Endothelial cell of umbilical vein (primary cell): Measurements from ENCODE around the gene WNT6. TPM values are rescaled to one million over a fixed set of nuclear protein-coding genes. Genes with fewer than 3 reads are reported as not detected.

Source experiments
- BruUV-seq: library from RNA; stranded (reverse); fragments of 400-500 nt; replicated peaks from 2 replicates; lab custom pipeline; 2021; lab: Mats Ljungman, UMichigan
- CTCF ChIA-PET: fragments of 300-600, 350-600 bp; sonication (Branson Sonifier 250); formaldehyde crosslinking; loops from one replicate; lab custom pipeline; 2021; ENCODE audit warnings: antibody characterized with exemption, inconsistent platforms; lab: Charles Lee
- POLR2A ChIA-PET: fragments of 300-600, 350-600 bp; sonication (Branson Sonifier 250); formaldehyde crosslinking; loops from one replicate; lab custom pipeline; 2021; ENCODE audit warnings: antibody characterized with exemption, inconsistent platforms; lab: Charles Lee
- DNase-seq: peaks from one replicate; pipeline ENCODE4 v3.0.0-alpha.2; 2011; ENCODE audit warnings: low read depth, low spot score
- FAIRE-seq: peaks from 2 replicates; lab custom pipeline; 2011; peaks lifted over from hg19 to GRCh38; lab: Jason Lieb, UNC
- H2AFZ ChIP-seq: 2 replicates; pipeline ENCODE4 v1.6.0; 2012; ENCODE audit warnings: low read depth, low read length, control low read depth, inconsistent platforms
- H3K27ac ChIP-seq: 2 replicates; pipeline ENCODE4 v1.5.1; 2011; ENCODE audit warnings: low read depth, mild to moderate bottlenecking, control low read depth, low read length, moderate library complexity; ENCODE audit not compliant: insufficient read depth
- H3K27me3 ChIP-seq, 2 experiments: 2 replicates each; pipeline versions ENCODE4 v1.6.0 to v1.6.1; 2011; ENCODE audit warnings: low read length in 2 of 2, mixed read lengths in 1 of 2; ENCODE audit not compliant: control insufficient read depth in 2 of 2, insufficient read depth in 2 of 2
- H3K36me3 ChIP-seq, 2 experiments: 2 replicates in 1 of 2; 3 replicates in 1 of 2; pipeline ENCODE4 v1.5.1; 2011; ENCODE audit warnings: low read length in 2 of 2, mild to moderate bottlenecking in 1 of 2, moderate library complexity in 1 of 2; ENCODE audit not compliant: control insufficient read depth in 2 of 2, insufficient read depth in 2 of 2; ENCODE audit errors: extremely low read depth in 1 of 2
- H3K4me1 ChIP-seq: 3 replicates; pipeline ENCODE4 v1.5.1; 2011; ENCODE audit warnings: mild to moderate bottlenecking, low read length; ENCODE audit not compliant: control insufficient read depth, insufficient read depth; ENCODE audit errors: extremely low read depth
- H3K4me2 ChIP-seq: 2 replicates; pipeline ENCODE4 v1.6.1; 2011; ENCODE audit warnings: low read length, control low read depth, mixed read lengths; ENCODE audit not compliant: insufficient read depth
- H3K4me3 ChIP-seq, 3 experiments: fragments of 200-600 bp in 1 of 3; sonication (generic), shearing (Covaris generic) in 1 of 3; replicated peaks in 1 of 3; 2 replicates each; pipeline ENCODE4 v1.5.1; 2011 to 2016; ENCODE audit warnings: control low read depth in 3 of 3, low read length in 3 of 3, mild to moderate bottlenecking in 2 of 3, inconsistent platforms in 1 of 3, low read depth in 1 of 3, moderate library complexity in 1 of 3; ENCODE audit not compliant: insufficient read depth in 1 of 3
- H3K79me2 ChIP-seq: 2 replicates; pipeline ENCODE4 v1.6.0; 2012; ENCODE audit warnings: low read length, inconsistent platforms; ENCODE audit not compliant: control insufficient read depth, insufficient read depth
- H3K9ac ChIP-seq: replicated peaks from 2 replicates; pipeline ENCODE3; 2011; ENCODE audit warnings: low read length, control low read depth; ENCODE audit not compliant: insufficient read depth; ENCODE audit errors: extremely low read depth
- H3K9me1 ChIP-seq: replicated peaks from 3 replicates; pipeline ENCODE4 v1.6.0; 2011; ENCODE audit warnings: mild to moderate bottlenecking, low read length; ENCODE audit not compliant: control insufficient read depth, insufficient read depth; ENCODE audit errors: extremely low read depth
- H3K9me3 ChIP-seq: replicated peaks from 2 replicates; pipeline ENCODE4 v1.5.1; 2012; ENCODE audit warnings: low read length, inconsistent platforms; ENCODE audit not compliant: control insufficient read depth, insufficient read depth
- H4K20me1 ChIP-seq: replicated peaks from 2 replicates; pipeline ENCODE3; 2011; ENCODE audit warnings: mild to moderate bottlenecking, low read length; ENCODE audit not compliant: control insufficient read depth, insufficient read depth; ENCODE audit errors: extremely low read depth
- EZH2 ChIP-seq: IDR thresholded peaks from 2 replicates; pipeline ENCODE4 v1.6.1; 2012; ENCODE audit warnings: borderline replicate concordance, low read depth, mild to moderate bottlenecking, moderate library complexity, low read length, inconsistent platforms; ENCODE audit not compliant: severe bottlenecking
- FOS ChIP-seq: IDR thresholded peaks from 2 replicates; pipeline ENCODE4 v1.6.1; 2011; ENCODE audit warnings: mild to moderate bottlenecking, low read length, moderate library complexity, borderline replicate concordance; ENCODE audit not compliant: insufficient read depth
- GATA2 ChIP-seq: IDR thresholded peaks from 2 replicates; pipeline ENCODE4 v1.7.0; 2011; ENCODE audit warnings: low read depth, mild to moderate bottlenecking, moderate library complexity, mixed read lengths, low read length; ENCODE audit not compliant: insufficient read length, insufficient read depth
- JUN ChIP-seq: IDR thresholded peaks from 2 replicates; pipeline ENCODE4 v1.6.1; 2011; ENCODE audit warnings: borderline replicate concordance, low read depth; ENCODE audit not compliant: insufficient read length, insufficient read depth
- MYC ChIP-seq: IDR thresholded peaks from one replicate; pipeline ENCODE4 v1.6.1; 2011; ENCODE audit warnings: mild to moderate bottlenecking, low read depth, low read length
- POLR2A ChIP-seq: IDR thresholded peaks from 2 replicates; pipeline ENCODE4 v1.6.1; 2012; ENCODE audit warnings: low read depth, mild to moderate bottlenecking, control low read depth, low read length
- POLR2AphosphoS5 ChIP-seq: IDR thresholded peaks from 2 replicates; pipeline ENCODE4 v1.6.1; 2012; ENCODE audit warnings: low read depth, mild to moderate bottlenecking, control low read depth, low read length, moderate library complexity; ENCODE audit not compliant: insufficient read depth
- dilution Hi-C: fragments of 300-500 bp; cut with MboI; formaldehyde crosslinking; loops from one replicate; pipeline ENCODE4 v1.15.0; 2019; ENCODE audit warnings: low sequenced_read_pairs; ENCODE audit not compliant: extremely low pct_ligation_motif_present
- intact Hi-C: fragments of 100-400 bp; cut with micrococcal nuclease; formaldehyde crosslinking; loops from one replicate; pipeline ENCODE4 v1.10.0; 2022
- polyA plus RNA-seq, 4 experiments: library from polyadenylated mRNA; depleted of rRNA in 3 of 4; stranded (reverse) in 3 of 4; unstranded in 1 of 4; fragments of >200 nt; gene quantifications; 2 replicates each; pipeline versions ENCODE4 v1.2.1 to v1.2.3, GENCODE V29; 2011 to 2012; ENCODE audit warnings: missing spikeins in 1 of 4
- total RNA-seq: library from RNA; stranded (reverse); gene quantifications from 2 replicates; pipeline ENCODE4 v1.2.3, GENCODE V29; 2021
- TF ChIP-seq, protein P1 (sequence below), 2 donors: IDR thresholded peaks; 1 replicate in 1 of 2; 2 replicates in 1 of 2; pipeline ENCODE4 v1.5.1; 2011; ENCODE audit warnings: low read length in 2 of 2, mild to moderate bottlenecking in 2 of 2, moderate library complexity in 2 of 2, control low read depth in 1 of 2, inconsistent platforms in 1 of 2, low read depth in 1 of 2; ENCODE audit not compliant: insufficient read depth in 1 of 2; ENCODE audit errors: extremely low read depth in 1 of 2
- TF ChIP-seq, protein P2 (sequence below): IDR thresholded peaks from 2 replicates; pipeline ENCODE4 v1.6.1; 2011; ENCODE audit not compliant: insufficient read depth, insufficient read length

The WNT6 gene
- total and polyA plus RNA-seq, 2 donors (not counting 3 experiments of a cell fraction or from before 2014, with no cell fraction given) = not detected

DNA sequence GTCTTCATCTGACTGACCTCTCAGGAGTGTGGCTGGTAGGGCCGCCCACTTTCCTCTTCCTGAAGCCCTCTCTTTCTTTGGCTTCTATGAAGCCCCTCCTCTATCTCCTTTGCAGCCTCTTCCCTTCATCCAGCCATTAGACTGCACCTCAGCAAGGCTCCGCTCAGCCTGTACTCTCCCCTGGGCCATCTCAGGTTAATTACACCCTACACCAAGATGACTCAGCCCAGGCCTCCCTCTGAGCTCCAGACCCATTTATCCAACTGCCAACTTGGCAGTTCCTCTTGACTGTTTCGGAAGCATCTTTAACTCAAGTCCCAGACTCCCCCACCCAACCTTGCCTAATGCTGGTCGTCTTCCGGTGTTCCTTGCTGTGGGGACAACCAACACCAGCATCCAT is 5.8 kb upstream of the WNT6 start:
- Histone ChIP-seq H3K27me3 (peaks cover 53 to 54% of the 10 kb centered on the region in 2 experiments), H4K20me1 (no peaks in the 10 kb centered on the region), H2AFZ (no peak overlapping the region), H3K27ac (no peak overlapping the region), H3K4me1 (no peaks in the 10 kb centered on the region), H3K36me3 (no peaks in the 10 kb centered on the region), H3K4me2 (no peak overlapping the region), H3K9me3 (no peaks in the 10 kb centered on the region), H3K79me2 (no peaks in the 10 kb centered on the region), H3K9me1 (no peaks in the 10 kb centered on the region), H3K4me3 (no peak overlapping the region), H3K9ac (no peak overlapping the region)
- dilution Hi-C loops = no loop called here
- FAIRE-seq = no peak
- intact Hi-C loops = loop anchor here (1.0 to 5.0 kb wide), 4 partner anchors 23 to 304 kb away; no protein-coding TSS in a partner anchor
- BruUV-seq = no TSS peak
- no peak for DNase-seq
- TF ChIP-seq, protein P1, sequence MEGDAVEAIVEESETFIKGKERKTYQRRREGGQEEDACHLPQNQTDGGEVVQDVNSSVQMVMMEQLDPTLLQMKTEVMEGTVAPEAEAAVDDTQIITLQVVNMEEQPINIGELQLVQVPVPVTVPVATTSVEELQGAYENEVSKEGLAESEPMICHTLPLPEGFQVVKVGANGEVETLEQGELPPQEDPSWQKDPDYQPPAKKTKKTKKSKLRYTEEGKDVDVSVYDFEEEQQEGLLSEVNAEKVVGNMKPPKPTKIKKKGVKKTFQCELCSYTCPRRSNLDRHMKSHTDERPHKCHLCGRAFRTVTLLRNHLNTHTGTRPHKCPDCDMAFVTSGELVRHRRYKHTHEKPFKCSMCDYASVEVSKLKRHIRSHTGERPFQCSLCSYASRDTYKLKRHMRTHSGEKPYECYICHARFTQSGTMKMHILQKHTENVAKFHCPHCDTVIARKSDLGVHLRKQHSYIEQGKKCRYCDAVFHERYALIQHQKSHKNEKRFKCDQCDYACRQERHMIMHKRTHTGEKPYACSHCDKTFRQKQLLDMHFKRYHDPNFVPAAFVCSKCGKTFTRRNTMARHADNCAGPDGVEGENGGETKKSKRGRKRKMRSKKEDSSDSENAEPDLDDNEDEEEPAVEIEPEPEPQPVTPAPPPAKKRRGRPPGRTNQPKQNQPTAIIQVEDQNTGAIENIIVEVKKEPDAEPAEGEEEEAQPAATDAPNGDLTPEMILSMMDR (IDR thresholded peaks at IDR 0.05; ENCODE audit: extremely low read depth in 1 of 2, insufficient read depth in 1 of 2, low read depth in 1 of 2, low read length in 2 of 2) = no peak
- TF ChIP-seq FOS (no peak), POLR2AphosphoS5 (no peak), POLR2A (no peak), MYC (no peak), EZH2 (no peak), JUN (no peak), GATA2 (no peak)
- TF ChIP-seq, protein P2, sequence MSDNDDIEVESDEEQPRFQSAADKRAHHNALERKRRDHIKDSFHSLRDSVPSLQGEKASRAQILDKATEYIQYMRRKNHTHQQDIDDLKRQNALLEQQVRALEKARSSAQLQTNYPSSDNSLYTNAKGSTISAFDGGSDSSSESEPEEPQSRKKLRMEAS = no peak
- POLR2A ChIA-PET = no interaction called here
- CTCF ChIA-PET = interaction anchor here (0.7 to 4.6 kb wide), 10 partner anchors 9 to 301 kb away, joined by 3 to 49 read pairs (median 4); no protein-coding TSS in a partner anchor
